Activated T-helper 1 cell treated with anti-CD3 and anti-CD28 coated beads, Interleukin-12 subunit alpha, Interleukin-12 subunit beta, Interleukin-2, Interleukin-4 antibody, amounts not matched to agents 30 ng/mL and 10 ng/mL and 1 ng/mL, durations not matched to agents 14 hours and 24 hours and 36 hours (primary cell): ENCODE measurements around the gene KDM5C. TPM values are rescaled to one million over a fixed set of nuclear protein-coding genes. Genes with fewer than 3 reads are reported as not detected.
"Not testable (repeated sequence)": the region's sequence is repeated elsewhere in the genome, so short reads cannot be mapped to it uniquely, and the experiment has no call there.

Experiments
- DNase-seq: peaks from one replicate; pipeline ENCODE4 v3.0.0; 2021; ENCODE audit warnings: low spot score
- H3K27ac Mint-ChIP-seq: one replicate; pipeline ENCODE4 v1.8.0; 2021; ENCODE audit warnings: mild to moderate bottlenecking, mixed read lengths
- H3K27me3 Mint-ChIP-seq: one replicate; pipeline ENCODE4 v1.8.0; 2022; ENCODE audit warnings: mild to moderate bottlenecking, moderate library complexity, mixed read lengths; ENCODE audit not compliant: insufficient read depth
- H3K36me3 Mint-ChIP-seq: one replicate; pipeline ENCODE4 v1.8.0; 2021; ENCODE audit warnings: low read depth, mixed read lengths
- H3K4me1 Mint-ChIP-seq: one replicate; pipeline ENCODE4 v1.8.0; 2021; ENCODE audit warnings: low read depth, mixed read lengths
- H3K4me3 Mint-ChIP-seq: one replicate; pipeline ENCODE4 v1.8.0; 2021; ENCODE audit warnings: mild to moderate bottlenecking, moderate library complexity, mixed read lengths
- H3K9me3 Mint-ChIP-seq: one replicate; pipeline ENCODE4 v1.8.0; 2021; ENCODE audit warnings: mixed read lengths
- intact Hi-C: fragments of 100-400 bp; cut with micrococcal nuclease; formaldehyde crosslinking; loops from one replicate; pipeline ENCODE4 v1.15.1; 2024
- total RNA-seq: library from RNA; stranded (reverse); gene quantifications from 2 replicates; pipeline ENCODE4 v1.2.3, GENCODE V29; 2022

The KDM5C gene
- total RNA-seq, 1 donor from 2014 or later: 115 TPM

DNA sequence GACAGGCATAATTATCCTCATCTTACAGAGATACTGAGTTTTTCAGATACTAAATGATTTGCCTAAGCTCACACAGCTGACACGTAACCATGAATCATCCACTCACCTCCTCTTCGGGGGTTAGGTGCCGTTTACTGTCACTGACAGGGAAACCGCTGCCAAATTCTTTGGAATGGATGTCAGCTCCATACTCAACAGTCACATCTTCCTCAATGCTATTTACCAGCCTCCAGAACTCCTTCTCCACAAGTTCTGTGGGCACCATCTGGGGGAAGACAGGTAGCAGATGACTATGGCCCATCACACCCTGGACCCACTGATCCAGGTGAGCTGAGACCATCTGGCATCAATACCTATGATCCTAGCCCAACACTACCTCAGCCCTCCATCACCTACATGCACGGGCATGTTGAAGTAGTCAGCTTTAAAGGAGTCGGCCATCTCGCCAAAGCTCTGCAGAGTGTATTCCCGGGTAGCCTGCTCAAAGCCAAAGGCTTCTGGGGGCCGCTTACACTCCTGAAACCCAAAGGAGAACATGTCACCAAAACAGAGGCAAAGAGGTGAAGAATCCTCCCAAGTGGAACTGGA lies 13.5 kb downstream of the KDM5C start:
- Mint-ChIP-seq H3K9me3 (no peaks in the 10 kb centered on the region), H3K27ac (no peak overlapping the region), H3K27me3 (no peaks in the 10 kb centered on the region), H3K4me3 (no peak overlapping the region), H3K4me1 (no peaks in the 10 kb centered on the region), H3K36me3 (peaks cover 40% of the 10 kb centered on the region)
- intact Hi-C loops: no loop called here
- DNase-seq: no peak

DNA sequence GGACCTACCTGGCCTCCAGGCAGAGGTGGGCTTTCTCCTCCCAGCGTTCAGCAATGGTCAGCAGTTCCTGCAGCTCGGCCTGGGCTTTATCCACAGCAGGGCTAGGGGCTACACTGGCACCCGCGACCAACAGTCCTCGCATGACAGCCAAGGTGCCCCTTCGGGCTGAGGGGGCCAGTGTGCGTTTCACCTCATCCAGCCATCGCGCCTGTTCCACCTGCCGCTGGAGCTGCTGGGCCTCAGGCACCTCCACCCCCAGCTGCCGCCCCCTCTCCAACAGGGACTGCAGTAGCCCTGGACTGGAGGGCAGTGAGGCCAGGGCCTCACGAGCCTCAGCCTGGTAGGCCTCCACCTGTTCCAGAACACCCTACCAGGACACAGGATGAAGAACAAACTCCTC lies 28.3 kb downstream of the KDM5C start:
- intact Hi-C loops: no loop called here
- peaks cover 25% of the 10 kb centered on the region for H3K36me3 Mint-ChIP-seq
- H3K27ac Mint-ChIP-seq: no peak overlapping the region
- no peaks in the 10 kb centered on the region for H3K27me3 Mint-ChIP-seq
- no peaks in the 10 kb centered on the region for H3K4me1 Mint-ChIP-seq
- DNase-seq: no peak
- no peak overlapping the region for H3K4me3 Mint-ChIP-seq
- H3K9me3 Mint-ChIP-seq: no peaks in the 10 kb centered on the region

DNA sequence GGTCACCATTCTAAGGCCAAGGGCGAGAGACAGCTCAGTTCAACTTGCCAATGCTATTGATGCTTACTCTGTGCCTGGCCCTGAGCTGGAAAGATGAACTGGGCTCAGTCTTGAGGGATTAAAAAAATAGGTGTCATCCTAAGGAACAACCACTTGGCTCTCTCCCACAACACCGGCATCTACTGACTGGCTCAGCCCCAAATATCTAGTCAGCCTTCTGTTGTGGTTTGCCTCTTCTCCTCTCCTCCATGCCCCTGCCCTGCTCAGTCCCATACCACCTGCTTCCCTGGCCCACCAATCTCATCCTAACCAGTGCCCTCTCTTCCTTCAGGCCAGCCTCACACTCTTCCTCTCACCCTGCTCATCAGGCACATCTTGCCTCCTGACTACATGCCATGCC lies 29.6 kb downstream of the KDM5C start:
- Mint-ChIP-seq H3K36me3 (peaks cover 25% of the 10 kb centered on the region), H3K27me3 (no peaks in the 10 kb centered on the region), H3K9me3 (no peaks in the 10 kb centered on the region), H3K27ac (no peak overlapping the region), H3K4me3 (no peak overlapping the region), H3K4me1 (no peaks in the 10 kb centered on the region)
- intact Hi-C loops: no loop called here
- DNase-seq: no peak

DNA sequence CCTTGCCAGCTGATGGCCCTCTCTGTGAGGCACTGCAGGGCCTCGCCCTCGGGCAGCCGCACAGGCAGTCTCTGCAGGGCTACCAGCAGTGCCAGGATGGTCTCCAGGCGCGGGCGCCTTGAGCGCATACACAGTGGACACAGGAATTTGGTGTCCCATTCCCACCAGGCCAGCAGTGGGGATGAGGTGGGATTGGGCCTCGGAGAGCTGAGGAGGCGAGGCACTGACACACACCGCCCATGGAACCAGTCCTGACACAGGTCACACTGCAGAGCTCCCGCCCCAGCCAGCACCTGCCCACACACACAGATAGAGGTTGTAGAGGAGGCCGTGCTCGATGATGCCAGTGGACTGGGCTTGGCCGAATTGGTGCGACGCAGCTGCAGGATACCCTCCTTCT lies 30.7 kb downstream of the KDM5C start:
- H3K27me3 Mint-ChIP-seq: no peaks in the 10 kb centered on the region
- H3K4me1 Mint-ChIP-seq: peaks cover 3% of the 10 kb centered on the region

DNA sequence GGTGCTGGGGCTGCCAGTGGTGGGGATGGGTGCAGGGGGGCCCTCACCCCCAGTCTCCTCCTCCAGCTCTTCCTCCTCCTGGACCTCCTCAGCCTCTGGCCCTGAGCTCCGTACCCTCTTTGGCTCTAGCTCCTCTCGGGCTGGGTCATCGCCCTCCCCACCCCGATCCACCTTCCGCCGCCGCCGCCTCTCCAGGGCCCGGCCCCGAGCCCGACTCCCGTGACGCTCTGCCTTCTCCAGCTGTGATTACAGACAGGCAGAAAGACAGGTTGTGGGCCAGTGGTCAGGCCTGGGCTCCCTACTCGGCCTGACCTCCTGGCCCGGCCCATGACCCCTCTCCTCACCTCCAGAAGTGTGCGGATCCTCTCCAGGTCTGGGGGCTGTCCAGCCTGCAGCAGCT lies 31.9 kb downstream of the KDM5C start:
- H3K36me3 Mint-ChIP-seq: peaks cover 16% of the 10 kb centered on the region
- no peak overlapping the region for H3K27ac Mint-ChIP-seq
- DNase-seq: no peak
- no peaks in the 10 kb centered on the region for H3K9me3 Mint-ChIP-seq
- no peaks in the 10 kb centered on the region for H3K27me3 Mint-ChIP-seq
- no peak overlapping the region for H3K4me3 Mint-ChIP-seq
- intact Hi-C loops: no loop called here
- peaks cover 12% of the 10 kb centered on the region for H3K4me1 Mint-ChIP-seq

More for the DNA sequence above, 30.7 kb downstream of the KDM5C start:
- Mint-ChIP-seq H3K36me3 (peaks cover 23% of the 10 kb centered on the region), H3K9me3 (no peaks in the 10 kb centered on the region), H3K4me3 (no peak overlapping the region), H3K27ac (no peak overlapping the region)
- DNase-seq: no peak
- intact Hi-C loops: no loop called here

DNA sequence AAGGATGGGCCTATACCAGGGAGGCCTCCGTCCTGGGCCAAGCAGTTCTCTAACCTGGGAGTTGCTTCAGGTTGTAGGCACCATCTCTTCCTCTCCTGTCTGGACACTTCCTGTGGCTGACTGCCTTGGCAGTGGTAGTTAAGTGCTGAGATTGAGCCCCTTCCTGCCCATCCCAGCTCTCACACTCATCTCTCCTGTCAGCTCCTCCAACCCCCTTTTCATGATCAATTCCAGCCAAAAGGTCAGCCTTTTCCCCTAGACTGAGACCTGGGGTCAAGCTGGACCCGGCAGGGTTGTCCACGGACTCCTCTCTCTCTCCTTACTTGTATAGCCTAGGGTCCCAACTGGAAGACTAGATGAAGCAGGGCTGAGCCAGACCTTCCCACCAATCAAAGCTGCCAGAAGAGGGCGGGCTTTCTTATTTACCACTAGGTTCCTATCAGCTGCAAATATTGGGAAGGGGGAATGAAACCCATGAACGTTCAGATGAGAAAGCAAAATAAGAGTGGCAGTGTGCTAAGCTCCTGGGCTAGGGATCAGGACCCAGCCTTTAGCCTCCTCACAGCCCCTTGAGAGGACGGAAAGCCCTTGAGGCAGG lies 34.5 kb downstream of the KDM5C start:
- Mint-ChIP-seq H3K9me3 (no peaks in the 10 kb centered on the region), H3K4me1 (peaks cover 21% of the 10 kb centered on the region), H3K4me3 (no peak overlapping the region), H3K36me3 (peaks cover under 1% of the 10 kb centered on the region), H3K27ac (peak overlapping the region; percentile 72), H3K27me3 (no peaks in the 10 kb centered on the region)
- intact Hi-C loops: no loop called here
- no peak for DNase-seq

DNA sequence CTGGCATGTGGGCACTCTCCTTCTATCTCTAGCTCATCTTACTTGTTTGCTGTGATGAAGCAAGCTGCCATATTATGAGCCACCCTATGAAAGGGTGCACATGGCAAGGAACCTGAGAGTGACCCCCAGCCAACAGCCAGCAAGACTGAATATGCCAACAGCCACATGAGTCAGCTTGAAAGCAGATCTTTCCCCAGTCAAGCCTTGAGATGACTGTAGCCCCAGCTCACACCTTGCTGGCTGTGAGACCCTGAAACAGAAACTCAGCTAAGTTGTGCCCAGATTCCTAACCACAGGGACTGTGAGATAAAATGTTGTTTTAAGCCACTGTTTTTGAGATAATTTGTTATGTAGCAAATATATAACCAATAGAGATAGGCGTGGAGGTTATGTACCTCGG lies 36.2 kb downstream of the KDM5C start:
- peaks cover 21% of the 10 kb centered on the region for H3K4me1 Mint-ChIP-seq
- no peak overlapping the region for H3K4me3 Mint-ChIP-seq
- H3K9me3 Mint-ChIP-seq: no peaks in the 10 kb centered on the region
- no peaks in the 10 kb centered on the region for H3K36me3 Mint-ChIP-seq
- intact Hi-C loops: no loop called here
- H3K27me3 Mint-ChIP-seq: no peaks in the 10 kb centered on the region
- DNase-seq: no peak
- no peak overlapping the region for H3K27ac Mint-ChIP-seq

DNA sequence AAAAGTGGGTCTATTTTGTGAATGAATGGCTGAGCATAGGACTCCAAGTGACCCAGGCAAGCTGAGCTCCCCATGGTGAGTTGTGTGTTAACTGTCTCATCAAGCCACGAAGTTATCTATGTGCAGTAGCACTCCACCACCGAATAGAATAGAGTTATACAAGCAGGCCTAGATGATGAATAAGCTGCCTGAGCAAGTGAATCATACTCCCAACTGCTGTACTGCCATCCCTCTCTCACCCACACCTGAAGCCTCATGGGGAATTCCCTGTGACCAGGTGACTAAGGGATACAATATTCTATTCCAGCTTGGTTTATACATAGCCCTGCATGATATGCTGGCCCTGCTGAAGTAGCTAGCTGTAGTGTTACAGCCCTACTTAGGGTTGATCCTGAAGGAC lies 38.7 kb downstream of the KDM5C start:
- H3K27ac Mint-ChIP-seq: no peak overlapping the region
- no peaks in the 10 kb centered on the region for H3K9me3 Mint-ChIP-seq
- intact Hi-C loops: no loop called here
- H3K4me1 Mint-ChIP-seq: peaks cover 21% of the 10 kb centered on the region
- no peaks in the 10 kb centered on the region for H3K36me3 Mint-ChIP-seq
- H3K27me3 Mint-ChIP-seq: no peaks in the 10 kb centered on the region
- H3K4me3 Mint-ChIP-seq: no peak overlapping the region
- no peak for DNase-seq

DNA sequence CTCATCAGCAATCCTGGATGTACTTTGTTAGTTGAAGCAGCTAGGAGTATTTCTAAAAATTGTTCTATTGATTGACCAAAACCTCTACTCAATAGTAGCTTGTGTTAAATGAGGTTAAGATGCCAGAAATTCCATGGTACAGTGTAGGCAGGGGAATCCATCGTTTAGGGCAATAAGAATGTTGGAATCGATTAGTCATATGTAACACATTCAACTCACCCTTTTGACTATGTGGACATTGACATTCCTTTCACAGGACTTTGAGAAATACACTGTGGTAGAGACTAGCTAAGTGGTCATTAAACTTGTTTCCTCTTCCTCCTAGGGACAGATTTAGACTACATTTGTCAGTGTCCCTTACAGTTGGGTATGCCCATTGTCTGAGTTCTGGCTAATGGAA lies 40.2 kb downstream of the KDM5C start:
- H3K9me3 Mint-ChIP-seq: no peaks in the 10 kb centered on the region
- H3K27ac Mint-ChIP-seq: no peak overlapping the region
- no peak overlapping the region for H3K4me3 Mint-ChIP-seq
- H3K27me3 Mint-ChIP-seq: no peaks in the 10 kb centered on the region
- no peaks in the 10 kb centered on the region for H3K36me3 Mint-ChIP-seq
- intact Hi-C loops: no loop called here
- DNase-seq: no peak
- peaks cover 21% of the 10 kb centered on the region for H3K4me1 Mint-ChIP-seq

DNA sequence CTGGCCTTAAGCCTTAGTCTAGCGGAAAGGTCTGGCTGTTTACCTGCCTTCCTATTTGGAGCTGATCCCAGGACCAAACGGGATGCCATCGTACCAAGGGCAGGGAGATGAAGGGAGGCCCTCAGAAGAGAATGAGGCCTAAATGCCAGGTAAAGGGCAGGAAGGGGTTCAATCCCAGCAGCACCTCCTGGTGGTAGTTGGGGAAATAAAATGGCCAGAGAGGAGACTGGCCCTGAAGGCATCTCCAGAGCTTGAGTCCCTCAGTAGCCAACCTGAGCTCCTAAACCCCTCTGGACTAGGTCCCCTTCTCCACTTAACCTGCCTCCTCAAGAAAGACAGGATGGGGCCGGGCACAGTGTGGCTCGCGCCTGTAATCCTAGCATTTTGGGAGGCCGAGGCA lies 53.7 kb downstream of the KDM5C start:
- no peak overlapping the region for H3K4me3 Mint-ChIP-seq
- H3K4me1 Mint-ChIP-seq: no peaks in the 10 kb centered on the region
- DNase-seq: no peak
- intact Hi-C loops: no loop called here
- no peaks in the 10 kb centered on the region for H3K27me3 Mint-ChIP-seq
- H3K27ac Mint-ChIP-seq: no peak overlapping the region
- peaks cover 5% of the 10 kb centered on the region for H3K9me3 Mint-ChIP-seq
- no peaks in the 10 kb centered on the region for H3K36me3 Mint-ChIP-seq

DNA sequence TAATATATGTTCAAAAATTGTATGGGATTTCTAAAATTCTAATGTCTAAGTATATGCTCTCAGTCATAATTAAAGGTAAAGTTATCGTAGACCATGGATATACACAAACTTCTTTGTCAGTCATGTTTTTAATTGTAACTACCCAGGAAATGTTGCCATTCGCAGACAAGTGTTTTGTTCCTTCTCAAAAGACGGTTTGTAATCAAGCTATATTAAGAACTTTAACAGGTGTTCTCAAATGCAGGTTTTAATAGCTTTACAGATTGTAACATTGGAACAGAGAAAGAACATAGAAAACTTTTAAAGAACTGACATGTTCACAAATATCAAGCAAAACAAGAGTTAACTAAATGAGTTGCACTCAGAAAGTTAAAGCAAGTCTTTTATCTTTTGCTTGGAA lies 58.9 kb downstream of the KDM5C start:
- DNase-seq: no peak
- intact Hi-C loops: no loop called here
- H3K4me3 Mint-ChIP-seq: no peak overlapping the region
- H3K27me3 Mint-ChIP-seq: no peaks in the 10 kb centered on the region
- no peaks in the 10 kb centered on the region for H3K4me1 Mint-ChIP-seq
- no peak overlapping the region for H3K27ac Mint-ChIP-seq
- no peaks in the 10 kb centered on the region for H3K9me3 Mint-ChIP-seq
- H3K36me3 Mint-ChIP-seq: no peaks in the 10 kb centered on the region

DNA sequence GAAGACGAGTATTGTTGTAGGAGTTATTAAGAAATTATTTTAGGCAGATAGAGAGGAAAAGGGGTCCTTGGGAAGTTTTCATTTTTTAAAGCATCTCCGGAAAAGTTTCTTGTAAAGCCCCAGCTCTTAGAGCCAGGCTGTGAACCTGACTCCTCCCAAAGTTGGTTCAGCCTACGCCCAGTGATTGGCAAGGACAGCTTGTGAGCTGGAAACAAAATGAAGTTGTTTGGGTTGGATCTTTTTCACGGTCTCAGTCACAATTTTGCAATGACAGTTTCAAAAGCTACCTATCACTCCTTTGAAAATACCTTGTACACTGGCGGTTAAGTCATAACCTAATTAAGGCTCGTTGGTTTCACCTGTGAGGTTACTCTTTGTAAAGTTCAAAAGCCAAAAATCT lies 60.4 kb downstream of the KDM5C start:
- H3K4me1 Mint-ChIP-seq, intact Hi-C loops, H3K4me3 Mint-ChIP-seq, H3K36me3 Mint-ChIP-seq, H3K9me3 Mint-ChIP-seq, H3K27me3 Mint-ChIP-seq, H3K27ac Mint-ChIP-seq, DNase-seq: not testable (repeated sequence)

DNA sequence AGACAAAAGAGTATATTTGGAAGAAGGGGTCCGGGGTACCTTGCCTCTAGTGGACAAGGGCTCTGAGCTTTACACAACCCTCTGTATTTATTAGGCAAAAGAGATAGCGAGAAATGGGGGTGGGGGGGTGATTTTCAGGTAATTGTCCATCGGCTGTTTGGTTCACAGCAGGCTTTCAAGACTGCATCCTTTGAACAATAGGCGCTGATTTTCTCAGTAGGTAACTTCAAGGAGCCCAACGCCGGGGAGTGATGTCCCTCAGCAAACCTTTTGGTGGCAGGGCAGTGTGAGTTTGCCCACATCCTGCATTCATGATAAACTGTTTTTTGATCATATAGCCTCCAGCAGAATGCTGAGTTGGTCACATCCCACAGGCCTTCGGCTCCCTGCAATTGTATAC lies 61.6 kb downstream of the KDM5C start:
- no peak for DNase-seq
- no peaks in the 10 kb centered on the region for H3K27me3 Mint-ChIP-seq
- H3K36me3 Mint-ChIP-seq: no peaks in the 10 kb centered on the region
- no peak overlapping the region for H3K27ac Mint-ChIP-seq
- H3K4me1 Mint-ChIP-seq: no peaks in the 10 kb centered on the region
- H3K4me3 Mint-ChIP-seq: no peak overlapping the region
- intact Hi-C loops: no loop called here
- no peaks in the 10 kb centered on the region for H3K9me3 Mint-ChIP-seq
